Ishikawa (cell line): Measurements from ENCODE around the gene PLA2G2D.

Experiments used
- CEBPB ChIP-seq: IDR thresholded peaks from 2 replicates; pipeline ENCODE4 v1.6.1; 2012
- CREB1 ChIP-seq: IDR thresholded peaks from 2 replicates; pipeline ENCODE4 v1.6.1; 2012; ENCODE audit warnings: low read depth
- EGR1 ChIP-seq: IDR thresholded peaks from 2 replicates; pipeline ENCODE4 v1.6.1; 2012
- EP300 ChIP-seq: IDR thresholded peaks from 2 replicates; pipeline ENCODE4 v1.6.1; 2012; ENCODE audit warnings: borderline replicate concordance
- FOXM1 ChIP-seq: IDR thresholded peaks from 2 replicates; pipeline ENCODE4 v1.6.1; 2012; ENCODE audit warnings: low read depth, borderline replicate concordance
- NFIC ChIP-seq: IDR thresholded peaks from 2 replicates; pipeline ENCODE4 v1.6.1; 2012
- RAD21 ChIP-seq: IDR thresholded peaks from 2 replicates; pipeline ENCODE4 v1.6.1; 2012; ENCODE audit warnings: low read depth
- TAF1 ChIP-seq: IDR thresholded peaks from 2 replicates; pipeline ENCODE4 v1.6.1; 2012; ENCODE audit warnings: low read depth, mild to moderate bottlenecking
- TCF12 ChIP-seq: IDR thresholded peaks from 2 replicates; pipeline ENCODE4 v1.6.1; 2012; ENCODE audit warnings: low read depth
- TEAD4 ChIP-seq: IDR thresholded peaks from 2 replicates; pipeline ENCODE4 v1.6.1; 2012
- YY1 ChIP-seq: IDR thresholded peaks from 2 replicates; pipeline ENCODE4 v1.6.1; 2012; ENCODE audit warnings: low read depth
- ZBTB7A ChIP-seq: IDR thresholded peaks from 2 replicates; pipeline ENCODE4 v1.6.1; 2012; ENCODE audit warnings: low read depth
- TF ChIP-seq, protein P1 (sequence below): IDR thresholded peaks from 2 replicates; pipeline ENCODE4 v1.6.1; 2012
- TF ChIP-seq, protein P2 (sequence below): IDR thresholded peaks from 2 replicates; pipeline ENCODE4 v1.6.1; 2012; ENCODE audit warnings: low read depth, mild to moderate bottlenecking
- TF ChIP-seq, protein P3 (sequence below): IDR thresholded peaks from 2 replicates; pipeline ENCODE4 v1.6.1; 2012

The PLA2G2D gene

DNA sequence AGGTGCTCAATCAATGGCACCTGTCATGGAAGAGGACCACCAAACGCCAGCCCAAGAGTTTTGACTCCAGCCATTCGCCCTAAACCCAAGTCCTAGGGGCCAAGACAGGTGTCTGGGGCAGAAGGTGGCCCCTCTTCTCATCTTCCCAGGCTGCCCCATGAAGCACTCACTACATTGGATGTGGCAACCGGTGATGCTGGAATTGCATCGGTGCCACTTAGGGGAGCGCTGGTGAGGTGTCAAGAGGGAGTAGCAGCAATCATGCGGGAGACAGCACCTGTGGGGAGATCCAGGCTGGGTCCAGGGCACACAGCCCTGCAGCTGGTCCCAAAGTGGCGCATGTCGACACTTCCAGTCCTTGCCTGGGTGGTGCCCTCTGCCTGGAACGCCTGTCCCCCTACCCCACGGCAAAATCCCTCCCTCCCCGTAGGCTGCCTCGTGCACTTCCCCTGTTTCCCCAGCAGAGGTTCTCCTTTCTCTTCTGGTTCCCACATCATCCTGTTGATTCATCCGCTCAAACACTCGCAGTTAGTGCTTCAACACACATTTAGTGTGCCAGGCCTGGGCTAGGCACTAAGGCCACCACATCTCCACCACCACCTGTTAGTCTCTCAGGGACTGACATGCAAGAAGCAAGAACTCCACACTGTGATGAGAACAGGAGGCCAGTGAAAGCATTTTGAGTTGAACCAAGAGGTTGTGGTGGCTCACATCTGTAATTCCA lies 18.5 kb downstream of the PLA2G2D start:
- TF ChIP-seq RAD21 (peak; percentile 74), TAF1 (no peak), EGR1 (no peak)
- TF ChIP-seq, protein P1, sequence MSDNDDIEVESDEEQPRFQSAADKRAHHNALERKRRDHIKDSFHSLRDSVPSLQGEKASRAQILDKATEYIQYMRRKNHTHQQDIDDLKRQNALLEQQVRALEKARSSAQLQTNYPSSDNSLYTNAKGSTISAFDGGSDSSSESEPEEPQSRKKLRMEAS: no peak

- TF ChIP-seq RAD21 (no peak), TEAD4 (no peak), TAF1 (no peak), YY1 (no peak), CREB1 (no peak), FOXM1 (no peak), EGR1 (no peak), NFIC (no peak), CEBPB (no peak), EP300 (no peak), ZBTB7A (no peak)
- TF ChIP-seq, protein P2, sequence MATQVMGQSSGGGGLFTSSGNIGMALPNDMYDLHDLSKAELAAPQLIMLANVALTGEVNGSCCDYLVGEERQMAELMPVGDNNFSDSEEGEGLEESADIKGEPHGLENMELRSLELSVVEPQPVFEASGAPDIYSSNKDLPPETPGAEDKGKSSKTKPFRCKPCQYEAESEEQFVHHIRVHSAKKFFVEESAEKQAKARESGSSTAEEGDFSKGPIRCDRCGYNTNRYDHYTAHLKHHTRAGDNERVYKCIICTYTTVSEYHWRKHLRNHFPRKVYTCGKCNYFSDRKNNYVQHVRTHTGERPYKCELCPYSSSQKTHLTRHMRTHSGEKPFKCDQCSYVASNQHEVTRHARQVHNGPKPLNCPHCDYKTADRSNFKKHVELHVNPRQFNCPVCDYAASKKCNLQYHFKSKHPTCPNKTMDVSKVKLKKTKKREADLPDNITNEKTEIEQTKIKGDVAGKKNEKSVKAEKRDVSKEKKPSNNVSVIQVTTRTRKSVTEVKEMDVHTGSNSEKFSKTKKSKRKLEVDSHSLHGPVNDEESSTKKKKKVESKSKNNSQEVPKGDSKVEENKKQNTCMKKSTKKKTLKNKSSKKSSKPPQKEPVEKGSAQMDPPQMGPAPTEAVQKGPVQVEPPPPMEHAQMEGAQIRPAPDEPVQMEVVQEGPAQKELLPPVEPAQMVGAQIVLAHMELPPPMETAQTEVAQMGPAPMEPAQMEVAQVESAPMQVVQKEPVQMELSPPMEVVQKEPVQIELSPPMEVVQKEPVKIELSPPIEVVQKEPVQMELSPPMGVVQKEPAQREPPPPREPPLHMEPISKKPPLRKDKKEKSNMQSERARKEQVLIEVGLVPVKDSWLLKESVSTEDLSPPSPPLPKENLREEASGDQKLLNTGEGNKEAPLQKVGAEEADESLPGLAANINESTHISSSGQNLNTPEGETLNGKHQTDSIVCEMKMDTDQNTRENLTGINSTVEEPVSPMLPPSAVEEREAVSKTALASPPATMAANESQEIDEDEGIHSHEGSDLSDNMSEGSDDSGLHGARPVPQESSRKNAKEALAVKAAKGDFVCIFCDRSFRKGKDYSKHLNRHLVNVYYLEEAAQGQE: no peak
- TF ChIP-seq, protein P1: no peak
- TF ChIP-seq, protein P3, sequence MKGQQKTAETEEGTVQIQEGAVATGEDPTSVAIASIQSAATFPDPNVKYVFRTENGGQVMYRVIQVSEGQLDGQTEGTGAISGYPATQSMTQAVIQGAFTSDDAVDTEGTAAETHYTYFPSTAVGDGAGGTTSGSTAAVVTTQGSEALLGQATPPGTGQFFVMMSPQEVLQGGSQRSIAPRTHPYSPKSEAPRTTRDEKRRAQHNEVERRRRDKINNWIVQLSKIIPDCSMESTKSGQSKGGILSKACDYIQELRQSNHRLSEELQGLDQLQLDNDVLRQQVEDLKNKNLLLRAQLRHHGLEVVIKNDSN: no peak
Observed at GRCh38 chr1:20099533-20099932, 19.8 kb downstream of the PLA2G2D start.

- TF ChIP-seq, protein P2: no peak
- TF ChIP-seq, protein P3: no peak
- TF ChIP-seq ZBTB7A (no peak), NFIC (no peak), YY1 (no peak), TEAD4 (no peak), RAD21 (no peak), TCF12 (no peak), EP300 (no peak), CREB1 (no peak), FOXM1 (no peak), CEBPB (no peak), EGR1 (no peak), TAF1 (no peak)
- TF ChIP-seq, protein P1: no peak
Observed at GRCh38 chr1:20096840-20097447, 22.4 kb downstream of the PLA2G2D start.

DNA sequence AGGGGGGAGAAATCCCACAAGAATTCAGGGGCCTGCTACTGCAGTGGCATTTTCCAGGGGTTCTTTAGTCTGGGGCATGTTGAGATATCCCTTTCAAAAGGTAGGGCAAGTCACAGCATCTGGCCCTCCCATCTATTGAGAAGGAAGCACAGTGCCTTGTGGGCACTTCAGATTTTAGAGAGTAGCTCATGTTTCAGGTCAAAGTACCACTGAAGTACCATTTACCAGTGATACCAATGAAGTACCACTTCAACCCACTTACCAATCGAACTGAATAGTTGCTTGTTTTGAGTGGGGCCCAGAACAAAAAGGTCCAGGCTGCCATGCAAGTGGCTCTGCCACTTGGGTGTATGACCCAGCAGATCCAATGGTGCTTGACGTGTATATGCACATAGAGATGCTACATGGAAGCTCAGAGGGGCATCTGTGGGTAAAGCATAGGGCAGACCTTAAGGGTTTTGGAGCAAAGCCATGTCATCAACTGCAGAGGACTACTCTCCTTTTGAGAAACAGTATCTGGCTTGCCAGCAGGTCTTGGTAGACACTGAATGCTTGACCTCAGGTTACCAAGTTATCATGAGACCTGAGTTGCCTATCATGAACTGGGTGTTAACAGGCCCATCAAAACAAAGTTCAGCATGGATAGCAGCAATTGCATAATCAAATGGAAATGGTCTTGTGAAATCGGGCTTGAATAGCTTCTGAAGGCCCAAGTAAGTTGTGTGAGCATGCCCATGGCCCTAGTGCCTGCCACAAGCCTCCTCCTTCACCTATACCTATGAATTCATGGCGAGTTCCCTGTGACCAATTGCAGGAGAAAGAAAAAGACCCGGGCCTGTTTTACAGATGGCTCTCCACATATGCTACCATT lies 23.5 kb downstream of the PLA2G2D start:
- TF ChIP-seq TAF1 (no peak), TEAD4 (no peak), CREB1 (no peak), YY1 (no peak), FOXM1 (no peak), EP300 (no peak), NFIC (no peak)
- TF ChIP-seq, protein P3: no peak
- TF ChIP-seq, protein P2: no peak
